HepG2 (cell line): ENCODE data around the gene HDAC4. TPM values are rescaled to one million over a fixed set of nuclear protein-coding genes. Genes with fewer than 3 reads are reported as not detected.

ENCODE experiments used
- AFF4 ChIP-seq: sonication (generic); formaldehyde crosslinking; IDR thresholded peaks from 2 replicates; pipeline ENCODE4 v1.4.0; 2020; ENCODE audit warnings: missing genetic modification reagents
- AGO2 ChIP-seq: fragments of 200-400 bp; formaldehyde crosslinking; optimal IDR thresholded peaks from 2 replicates; pipeline ENCODE3; 2017; ENCODE audit warnings: mild to moderate bottlenecking, low read depth, low read length, moderate library complexity
- ARID5B ChIP-seq: IDR thresholded peaks from 2 replicates; pipeline ENCODE4 v1.4.0; 2020; ENCODE audit warnings: mild to moderate bottlenecking, missing genetic modification reagents
- BCL6 ChIP-seq: IDR thresholded peaks from 2 replicates; pipeline ENCODE4 v1.6.1; 2016; ENCODE audit warnings: missing genetic modification reagents, missing compliant biosample characterization
- BORCS8-MEF2B ChIP-seq: sonication (generic); formaldehyde crosslinking; IDR thresholded peaks from 2 replicates; pipeline ENCODE4 v1.8.0; 2022; ENCODE audit warnings: mild to moderate bottlenecking, missing genetic modification reagents
- ELF3 ChIP-seq: IDR thresholded peaks from 2 replicates; pipeline ENCODE4 v1.6.1; 2016; ENCODE audit warnings: missing genetic modification reagents, missing compliant biosample characterization
- ETV5 ChIP-seq: IDR thresholded peaks from 2 replicates; pipeline ENCODE4 v1.6.1; 2018; ENCODE audit warnings: missing biosample characterization, missing genetic modification reagents, inconsistent platforms, borderline replicate concordance
- FOXA1 ChIP-seq, 2 experiments: fragments of 450-650 bp in 1 of 2; sonication (generic) in 1 of 2; formaldehyde crosslinking in 1 of 2; IDR thresholded peaks; 2 replicates each; pipeline versions ENCODE4 v1.4.0 to v1.6.1; 2016 to 2020; ENCODE audit warnings: missing genetic modification reagents in 1 of 2
- MYC ChIP-seq: sonication (generic); formaldehyde crosslinking; IDR thresholded peaks from 2 replicates; pipeline ENCODE4 v1.9.0; 2021; ENCODE audit warnings: missing genetic modification reagents, borderline replicate concordance
- NONO ChIP-seq, 2 experiments: fragments of 450-650 bp in 1 of 2; sonication (generic) in 1 of 2; formaldehyde crosslinking in 1 of 2; IDR thresholded peaks in 1 of 2; conservative IDR thresholded peaks in 1 of 2; 2 replicates each; pipeline versions ENCODE4 v1.6.1 to v1.8.0; 2017 to 2022; ENCODE audit warnings: mild to moderate bottlenecking in 1 of 2, missing genetic modification reagents in 1 of 2, moderate library complexity in 1 of 2
- RAD21 ChIP-seq: fragments of 450-650 bp; formaldehyde crosslinking; IDR thresholded peaks from 2 replicates; pipeline ENCODE4 v1.5.0; 2020; ENCODE audit warnings: mild to moderate bottlenecking
- SOX5 ChIP-seq: IDR thresholded peaks from 2 replicates; pipeline ENCODE4 v1.6.1; 2016; ENCODE audit warnings: borderline replicate concordance
- TCF7 ChIP-seq: sonication (generic); IDR thresholded peaks from 2 replicates; pipeline ENCODE4 v1.6.1; 2016; ENCODE audit warnings: antibody characterized with exemption, low read depth
- ZBTB43 ChIP-seq: sonication (generic); formaldehyde crosslinking; conservative IDR thresholded peaks from 2 replicates; pipeline ENCODE4 v1.4.0; 2020; ENCODE audit warnings: missing genetic modification reagents
- ZNF562 ChIP-seq: sonication (generic); formaldehyde crosslinking; IDR thresholded peaks from 2 replicates; pipeline ENCODE4 v1.8.0; 2022; ENCODE audit warnings: missing genetic modification reagents, borderline replicate concordance
- ZNF691 ChIP-seq: sonication (generic); formaldehyde crosslinking; IDR thresholded peaks from 2 replicates; pipeline ENCODE4 v1.4.0; 2020; ENCODE audit warnings: missing genetic modification reagents, low read depth, mild to moderate bottlenecking, borderline replicate concordance
- ZNF883 ChIP-seq: sonication (generic); formaldehyde crosslinking; IDR thresholded peaks from 2 replicates; pipeline ENCODE4 v1.5.1; 2020; ENCODE audit warnings: mild to moderate bottlenecking, missing genetic modification reagents; ENCODE audit errors: not compliant biosample characterization
- polyA plus RNA-seq, 8 experiments: library from polyadenylated mRNA; depleted of rRNA in 3 of 8; stranded (reverse) in 7 of 8; unstranded in 1 of 8; fragments of >200 nt; fragmentation: Illumina TruSeq in 4 of 8; extraction: Trizol in 4 of 8; gene quantifications; 2 replicates each; pipeline versions ENCODE4 v1.2.1 to v1.2.3, GENCODE V29; 2011 to 2016; ENCODE audit warnings: low read depth in 4 of 8, missing spikeins in 1 of 8, mixed read lengths in 1 of 8; ENCODE audit not compliant: insufficient read depth in 1 of 8
- total RNA-seq, 5 experiments: library from RNA; depleted of rRNA; stranded (reverse); fragments of >200 nt; fragmentation: Illumina TruSeq; extraction: Trizol; gene quantifications; 2 replicates each; pipeline ENCODE4 v1.2.3, GENCODE V29; 2016; ENCODE audit warnings: low read depth in 1 of 5

HDAC4 gene
- total and polyA plus RNA-seq, 2 of the 13 experiments (the other 11 are each of a cell fraction or from before 2014, with no cell fraction given), result 10.1 to 11.5 TPM

GRCh38 chr2:239049421-239050251 lies 351.2 kb downstream of the HDAC4 start (continued):
- TF ChIP-seq AFF4 (no peak), NONO (IDR thresholded peaks at IDR 0.05) (no peak), NONO (CRISPR knock-in tag; conservative IDR thresholded peaks at IDR 0.05) (0 out of 2 replicates have a peak, but pooled peaks have one; percentile 21), BCL6 (CRISPR knock-in tag) (0 out of 2 replicates have a peak, but pooled peaks have one; percentile 18), MYC (CRISPR knock-in tag) (peak; percentile 49; the same call in 1 of the 2 replicates), ETV5 (CRISPR knock-in tag) (no peak), ZBTB43 (no peak), AGO2 (peak; percentile 89), RAD21 (CRISPR knock-in tag) (peak; percentile 30; the same call in 1 of the 2 replicates), ELF3 (CRISPR knock-in tag) (peak; percentile 62; the same call in 1 of the 2 replicates), ZNF691 (CRISPR knock-in tag) (0 out of 2 replicates have a peak, but pooled peaks have one; percentile 44), FOXA1 (IDR thresholded peaks at IDR 0.05) (no peak), FOXA1 (CRISPR knock-in tag; IDR thresholded peaks at IDR 0.05) (0 out of 2 replicates have a peak, but pooled peaks have one; percentile 12), BORCS8-MEF2B (CRISPR knock-in tag) (0 out of 2 replicates have a peak, but pooled peaks have one; percentile 29), ARID5B (CRISPR knock-in tag) (peak; percentile 69), ZNF883 (peak; percentile 39), SOX5 (CRISPR knock-in tag) (peak; percentile 96), ZNF562 (CRISPR knock-in tag) (no peak), TCF7 (peak; percentile 67)
